ENCODE measurements around the gene SOCS1.
A peak's percentile ranks its signal among the peaks of the same experiment; 100 is the strongest.

SOCS1 gene

GRCh38 chr16:11218604-11218962 is 37.4 kb downstream of the SOCS1 start:
- no peak for TF ChIP-seq REST (IDR thresholded peaks at IDR 0.05; ENCODE audit: insufficient replicate concordance, low read depth)
- TF ChIP-seq CTCF (IDR thresholded peaks at IDR 0.05; ENCODE audit: insufficient read depth, low read length), result peak; percentile 33
- H3K27me3 ChIP-seq (ENCODE audit: insufficient read depth, poor library complexity, severe bottlenecking), result no peaks in the 10 kb centered on the region
- DNase-seq (ENCODE audit: low read depth in 1 of 2, low spot score in 1 of 2), result no peak
- H3K27ac ChIP-seq (replicated peaks), result no peak overlapping the region
- H3K4me3 ChIP-seq (replicated peaks; ENCODE audit: insufficient read depth, low read length), result no peak overlapping the region

GRCh38 chr16:11217651-11218603 is 38.1 kb downstream of the SOCS1 start:
- TF ChIP-seq REST (IDR thresholded peaks at IDR 0.05; ENCODE audit: insufficient replicate concordance, low read depth), result no peak
- Histone ChIP-seq H3K27ac (replicated peaks) (no peak overlapping the region), H3K27me3 (ENCODE audit: insufficient read depth, poor library complexity, severe bottlenecking) (no peaks in the 10 kb centered on the region), H3K4me3 (replicated peaks; ENCODE audit: insufficient read depth, low read length) (no peak overlapping the region)
- DNase-seq (ENCODE audit: low read depth in 1 of 2, low spot score in 1 of 2), result no peak

DNA sequence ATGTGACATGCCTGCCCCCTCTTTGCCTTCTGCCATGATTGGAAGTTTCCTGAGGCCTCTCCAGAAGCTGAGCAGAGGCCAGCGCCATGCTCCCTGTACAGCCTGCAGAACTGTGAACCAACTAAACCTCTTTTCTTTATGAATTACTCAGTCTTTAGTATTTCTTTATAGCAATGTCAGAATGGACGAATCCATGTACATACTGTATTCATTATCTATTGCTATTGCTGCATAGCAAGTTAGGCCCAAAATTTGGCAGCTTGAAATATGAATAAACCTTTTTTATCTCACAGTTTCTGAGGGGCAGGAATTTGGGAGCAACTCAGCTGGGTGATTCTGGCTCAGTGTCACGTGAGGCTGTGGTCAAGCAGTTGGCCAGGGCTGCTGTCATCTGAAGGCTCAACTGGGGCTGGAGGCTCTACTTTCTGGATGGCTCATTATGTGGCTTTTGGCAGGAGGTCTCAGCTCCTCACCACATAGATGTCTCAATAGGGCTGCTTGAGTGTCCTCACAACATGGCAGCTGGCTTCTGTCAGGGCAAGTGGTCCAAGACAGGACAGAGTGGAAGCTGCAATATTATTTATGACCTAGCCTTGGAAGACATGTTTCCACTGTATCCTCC is 40.0 kb downstream of the SOCS1 start:
- DNase-seq (ENCODE audit: low read depth in 1 of 2, low spot score in 1 of 2), result no peak
- no peak overlapping the region for H3K27ac ChIP-seq (replicated peaks)
- TF ChIP-seq CTCF (IDR thresholded peaks at IDR 0.05; ENCODE audit: insufficient read depth, low read length) (no peak), POLR2AphosphoS5 (IDR thresholded peaks at IDR 0.05; ENCODE audit: low read depth) (no peak), REST (IDR thresholded peaks at IDR 0.05; ENCODE audit: insufficient replicate concordance, low read depth) (no peak), GABPA (IDR thresholded peaks at IDR 0.05; ENCODE audit: low read depth) (no peak), SPI1 (IDR thresholded peaks at IDR 0.05; ENCODE audit: borderline replicate concordance, low read depth) (no peak)
- no peaks in the 10 kb centered on the region for H3K27me3 ChIP-seq (ENCODE audit: insufficient read depth, poor library complexity, severe bottlenecking)
- no peak overlapping the region for H3K4me3 ChIP-seq (replicated peaks; ENCODE audit: insufficient read depth, low read length)
